T-helper 1 cell treated with Interleukin-12 subunit alpha and Interleukin-12 subunit beta and Interleukin-4 antibody, amounts not matched to agents 30 μg/mL and 1 μg/mL, for 36 hours (primary cell): Measurements from ENCODE around the gene GOLGA6C.
"Not testable (repeated sequence)": the region's sequence is repeated elsewhere in the genome, so short reads cannot be mapped to it uniquely, and the experiment has no call there.

ENCODE experiments used
- H3K27ac Mint-ChIP-seq: one replicate; pipeline ENCODE4 v1.8.0; 2021; ENCODE audit warnings: mild to moderate bottlenecking, mixed read lengths
- H3K27me3 Mint-ChIP-seq: one replicate; pipeline ENCODE4 v1.8.0; 2021; ENCODE audit warnings: low read depth, mixed read lengths
- H3K36me3 Mint-ChIP-seq: one replicate; pipeline ENCODE4 v1.8.0; 2021; ENCODE audit warnings: low read depth, mixed read lengths
- H3K4me1 Mint-ChIP-seq: one replicate; pipeline ENCODE4 v1.8.0; 2021; ENCODE audit warnings: low read depth, mixed read lengths
- H3K4me3 Mint-ChIP-seq: one replicate; pipeline ENCODE4 v1.8.0; 2021; ENCODE audit warnings: mild to moderate bottlenecking, moderate library complexity, mixed read lengths
- H3K9me3 Mint-ChIP-seq: one replicate; pipeline ENCODE4 v1.8.0; 2021; ENCODE audit warnings: mixed read lengths

GOLGA6C gene

DNA sequence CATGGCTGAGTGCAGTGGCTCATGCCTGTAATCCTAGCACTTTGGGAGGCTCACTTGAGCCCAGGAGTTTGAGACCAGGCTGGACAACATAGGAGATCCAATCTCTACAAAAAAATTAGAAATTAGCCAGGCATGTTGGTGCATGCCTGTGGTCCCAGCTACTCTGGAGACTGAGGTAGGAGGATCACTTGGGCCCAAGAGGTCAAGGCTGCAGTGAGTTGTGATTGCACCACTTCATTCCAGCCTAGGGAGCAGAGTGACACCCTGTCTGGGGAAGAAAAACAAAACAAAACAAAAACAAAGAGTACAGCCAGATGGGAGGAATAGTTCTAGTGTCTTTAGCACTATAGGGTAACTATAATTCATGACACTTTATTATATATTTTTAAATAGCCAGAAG is 51.6 kb downstream of the GOLGA6C start:
- H3K36me3 Mint-ChIP-seq, result no peaks in the 10 kb centered on the region
- H3K4me3 Mint-ChIP-seq, result no peak overlapping the region
- no peaks in the 10 kb centered on the region for H3K4me1 Mint-ChIP-seq
- H3K9me3 Mint-ChIP-seq, result no peaks in the 10 kb centered on the region
- H3K27me3 Mint-ChIP-seq, result peaks cover 58% of the 10 kb centered on the region
- no peak overlapping the region for H3K27ac Mint-ChIP-seq

DNA sequence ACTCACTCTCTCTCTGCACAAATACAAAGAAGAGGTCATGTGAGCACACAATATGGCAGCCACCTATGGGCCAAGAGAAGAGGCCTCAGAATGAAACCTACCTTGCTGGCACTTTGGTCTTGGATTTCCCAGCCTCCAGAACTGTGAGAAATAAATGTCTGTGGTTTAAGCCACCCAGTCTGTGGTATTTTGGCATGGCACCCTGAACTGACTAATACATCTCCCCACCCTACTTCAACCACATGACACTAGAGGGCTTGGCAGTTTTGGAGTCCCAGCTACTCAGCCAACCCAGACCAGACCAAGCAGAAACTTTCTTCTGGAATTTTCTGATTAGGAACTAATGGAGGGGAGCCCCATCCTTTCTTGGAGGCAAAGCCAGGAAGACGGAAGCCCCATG is 54.4 kb downstream of the GOLGA6C start:
- H3K36me3 Mint-ChIP-seq, H3K27ac Mint-ChIP-seq, H3K4me3 Mint-ChIP-seq, H3K4me1 Mint-ChIP-seq, H3K9me3 Mint-ChIP-seq: not testable (repeated sequence)
- H3K27me3 Mint-ChIP-seq, result peaks cover 35% of the 10 kb centered on the region

DNA sequence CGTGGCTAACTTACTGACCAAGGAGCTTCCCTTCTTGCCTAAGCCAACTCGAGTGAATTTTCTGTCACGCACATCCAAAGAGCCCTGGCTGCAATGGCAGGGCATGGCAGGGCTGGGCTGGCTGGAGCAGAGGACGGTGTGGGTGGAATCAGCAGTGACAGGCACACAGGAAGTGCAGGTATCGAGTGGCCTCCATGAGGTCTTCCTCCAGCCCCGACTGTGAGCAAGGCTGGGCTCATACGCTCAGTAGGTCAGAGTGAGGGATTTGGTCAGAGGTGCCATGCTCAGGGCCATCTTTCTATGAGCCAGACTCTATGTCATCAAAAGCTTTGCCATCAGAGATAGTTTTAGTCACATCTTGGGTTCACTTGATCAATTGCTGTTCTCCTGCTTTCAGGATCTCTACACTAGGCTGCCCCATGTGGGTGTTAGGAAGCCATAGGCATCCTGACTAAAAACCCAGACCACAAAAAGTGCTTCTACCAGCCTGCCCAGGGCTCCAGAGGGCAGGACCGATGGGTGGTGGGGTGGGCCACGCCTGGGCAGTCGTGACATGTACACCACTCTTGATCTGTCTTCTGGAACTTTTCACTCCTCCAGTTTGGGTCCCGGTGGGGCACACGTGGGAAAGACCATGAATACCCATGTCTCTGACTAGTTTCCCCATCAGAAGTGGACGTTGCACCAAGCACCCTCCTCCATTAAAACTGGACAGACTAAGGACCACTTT is 55.1 kb downstream of the GOLGA6C start:
- no peak overlapping the region for H3K27ac Mint-ChIP-seq
- H3K36me3 Mint-ChIP-seq, result no peaks in the 10 kb centered on the region
- H3K27me3 Mint-ChIP-seq, result peaks cover 28% of the 10 kb centered on the region
- H3K4me3 Mint-ChIP-seq, result no peak overlapping the region
- no peaks in the 10 kb centered on the region for H3K9me3 Mint-ChIP-seq
- H3K4me1 Mint-ChIP-seq, result no peaks in the 10 kb centered on the region

DNA sequence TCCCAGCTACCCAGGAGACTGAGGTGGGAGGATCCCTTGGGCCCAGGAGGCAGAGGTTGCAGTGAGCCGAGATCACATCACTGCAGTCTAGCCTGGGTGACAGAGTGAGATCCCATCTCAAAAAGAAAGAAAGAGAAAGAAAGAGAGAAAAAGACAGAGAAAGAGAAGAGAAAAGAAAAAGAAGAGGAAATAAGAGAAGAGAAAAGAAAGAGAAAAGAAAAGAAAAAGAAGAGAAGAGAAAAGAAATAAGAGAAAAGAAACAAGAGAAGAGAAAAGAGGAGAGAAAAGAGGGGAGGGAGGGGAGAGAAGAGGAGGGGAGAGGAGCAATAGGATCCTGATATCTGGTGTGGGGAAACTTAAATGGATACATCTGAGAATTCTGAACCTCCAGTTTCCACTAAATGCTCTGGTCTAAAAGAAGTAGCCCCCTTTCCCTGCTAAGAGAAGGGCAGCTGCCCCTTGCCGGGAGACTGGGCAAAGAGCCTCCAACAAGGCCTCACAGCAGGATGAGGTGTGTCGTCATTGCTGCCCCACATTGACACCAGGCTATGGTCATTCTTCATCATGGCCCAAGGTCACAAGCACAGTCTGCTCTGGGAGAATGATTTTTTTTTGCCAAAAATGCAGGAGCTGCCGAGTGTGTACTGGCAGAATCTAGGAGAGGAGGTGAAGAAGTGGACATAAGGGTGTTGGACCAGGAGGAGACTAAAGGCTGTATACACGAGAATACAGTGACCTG is 56.6 kb downstream of the GOLGA6C start:
- peaks cover 15% of the 10 kb centered on the region for H3K27me3 Mint-ChIP-seq
- H3K9me3 Mint-ChIP-seq, result no peaks in the 10 kb centered on the region
- H3K36me3 Mint-ChIP-seq, result no peaks in the 10 kb centered on the region
- H3K4me1 Mint-ChIP-seq, result no peaks in the 10 kb centered on the region
- no peak overlapping the region for H3K4me3 Mint-ChIP-seq
- H3K27ac Mint-ChIP-seq, result no peak overlapping the region

DNA sequence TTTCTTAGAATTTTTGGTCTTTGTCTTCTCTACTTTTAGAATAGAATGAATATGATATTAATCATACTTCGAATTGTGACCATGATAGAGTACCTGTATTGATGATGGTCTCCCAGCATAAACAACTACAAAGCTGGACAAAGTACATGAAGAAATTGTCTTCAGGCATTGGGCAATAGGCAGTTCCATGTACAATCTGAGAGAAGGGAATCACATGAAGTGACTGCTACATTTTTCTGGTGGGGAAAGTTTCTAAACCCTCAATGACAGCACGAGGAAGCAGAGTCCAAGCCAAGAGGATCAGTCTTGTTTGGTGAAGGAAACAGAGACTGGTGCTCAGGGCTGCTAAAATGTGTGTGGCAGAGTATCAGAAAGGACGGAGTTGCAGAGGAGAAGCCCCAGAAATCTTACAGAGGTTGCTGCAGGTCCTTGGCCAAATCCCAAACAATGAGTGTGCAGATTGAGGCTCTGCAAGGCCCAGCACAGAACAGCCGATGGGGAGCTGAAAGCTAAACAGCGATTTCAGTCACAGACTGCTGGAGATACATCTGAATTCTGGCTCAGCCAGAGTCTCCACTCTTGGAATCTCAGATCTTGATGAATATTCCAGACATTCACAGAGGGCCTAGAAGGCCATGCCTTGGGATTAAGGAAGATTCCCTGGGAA is 61.2 kb downstream of the GOLGA6C start:
- H3K4me3 Mint-ChIP-seq, H3K36me3 Mint-ChIP-seq, H3K27me3 Mint-ChIP-seq, H3K4me1 Mint-ChIP-seq, H3K9me3 Mint-ChIP-seq, H3K27ac Mint-ChIP-seq: not testable (repeated sequence)
